Ishikawa (cell line): ENCODE data around the gene ASZ1.

Experiments used
- CEBPB ChIP-seq: IDR thresholded peaks from 2 replicates; pipeline ENCODE4 v1.6.1; 2012
- EGR1 ChIP-seq: IDR thresholded peaks from 2 replicates; pipeline ENCODE4 v1.6.1; 2012
- EP300 ChIP-seq: IDR thresholded peaks from 2 replicates; pipeline ENCODE4 v1.6.1; 2012; ENCODE audit warnings: borderline replicate concordance
- FOXM1 ChIP-seq: IDR thresholded peaks from 2 replicates; pipeline ENCODE4 v1.6.1; 2012; ENCODE audit warnings: low read depth, borderline replicate concordance
- MAX ChIP-seq: IDR thresholded peaks from 2 replicates; pipeline ENCODE4 v1.6.1; 2012
- RAD21 ChIP-seq: IDR thresholded peaks from 2 replicates; pipeline ENCODE4 v1.6.1; 2012; ENCODE audit warnings: low read depth
- TAF1 ChIP-seq: IDR thresholded peaks from 2 replicates; pipeline ENCODE4 v1.6.1; 2012; ENCODE audit warnings: low read depth, mild to moderate bottlenecking
- TEAD4 ChIP-seq: IDR thresholded peaks from 2 replicates; pipeline ENCODE4 v1.6.1; 2012
- YY1 ChIP-seq: IDR thresholded peaks from 2 replicates; pipeline ENCODE4 v1.6.1; 2012; ENCODE audit warnings: low read depth
- ZBTB7A ChIP-seq: IDR thresholded peaks from 2 replicates; pipeline ENCODE4 v1.6.1; 2012; ENCODE audit warnings: low read depth
- TF ChIP-seq, protein P1 (sequence below): IDR thresholded peaks from 2 replicates; pipeline ENCODE4 v1.6.1; 2012; ENCODE audit warnings: low read depth, mild to moderate bottlenecking
- TF ChIP-seq, protein P2 (sequence below): IDR thresholded peaks from 2 replicates; pipeline ENCODE4 v1.6.1; 2012

DNA sequence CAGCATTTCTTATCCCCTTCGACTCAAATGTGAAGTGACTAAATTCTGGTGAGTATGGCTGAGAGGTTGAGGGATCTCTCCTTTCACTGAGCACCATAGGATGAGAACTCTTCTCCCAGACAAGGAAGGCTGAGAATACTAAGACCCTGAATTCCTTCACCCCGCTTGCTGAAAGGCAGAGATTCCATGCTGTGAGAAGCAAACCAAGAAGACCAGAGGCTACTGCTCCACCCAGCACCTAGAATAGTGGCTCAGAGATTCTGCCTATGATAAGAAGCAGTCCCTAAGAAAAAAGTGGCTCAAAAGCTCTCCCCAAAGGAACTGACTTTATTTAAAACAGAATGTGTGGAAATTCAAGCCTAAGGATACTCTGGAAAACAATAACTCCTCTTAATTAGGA, 77.7 kb downstream of the ASZ1 start:
- TF ChIP-seq EGR1 (no peak), TEAD4 (no peak), EP300 (no peak), RAD21 (no peak), ZBTB7A (no peak), YY1 (no peak), MAX (no peak), CEBPB (no peak), TAF1 (no peak), FOXM1 (no peak)
- TF ChIP-seq, protein P1, sequence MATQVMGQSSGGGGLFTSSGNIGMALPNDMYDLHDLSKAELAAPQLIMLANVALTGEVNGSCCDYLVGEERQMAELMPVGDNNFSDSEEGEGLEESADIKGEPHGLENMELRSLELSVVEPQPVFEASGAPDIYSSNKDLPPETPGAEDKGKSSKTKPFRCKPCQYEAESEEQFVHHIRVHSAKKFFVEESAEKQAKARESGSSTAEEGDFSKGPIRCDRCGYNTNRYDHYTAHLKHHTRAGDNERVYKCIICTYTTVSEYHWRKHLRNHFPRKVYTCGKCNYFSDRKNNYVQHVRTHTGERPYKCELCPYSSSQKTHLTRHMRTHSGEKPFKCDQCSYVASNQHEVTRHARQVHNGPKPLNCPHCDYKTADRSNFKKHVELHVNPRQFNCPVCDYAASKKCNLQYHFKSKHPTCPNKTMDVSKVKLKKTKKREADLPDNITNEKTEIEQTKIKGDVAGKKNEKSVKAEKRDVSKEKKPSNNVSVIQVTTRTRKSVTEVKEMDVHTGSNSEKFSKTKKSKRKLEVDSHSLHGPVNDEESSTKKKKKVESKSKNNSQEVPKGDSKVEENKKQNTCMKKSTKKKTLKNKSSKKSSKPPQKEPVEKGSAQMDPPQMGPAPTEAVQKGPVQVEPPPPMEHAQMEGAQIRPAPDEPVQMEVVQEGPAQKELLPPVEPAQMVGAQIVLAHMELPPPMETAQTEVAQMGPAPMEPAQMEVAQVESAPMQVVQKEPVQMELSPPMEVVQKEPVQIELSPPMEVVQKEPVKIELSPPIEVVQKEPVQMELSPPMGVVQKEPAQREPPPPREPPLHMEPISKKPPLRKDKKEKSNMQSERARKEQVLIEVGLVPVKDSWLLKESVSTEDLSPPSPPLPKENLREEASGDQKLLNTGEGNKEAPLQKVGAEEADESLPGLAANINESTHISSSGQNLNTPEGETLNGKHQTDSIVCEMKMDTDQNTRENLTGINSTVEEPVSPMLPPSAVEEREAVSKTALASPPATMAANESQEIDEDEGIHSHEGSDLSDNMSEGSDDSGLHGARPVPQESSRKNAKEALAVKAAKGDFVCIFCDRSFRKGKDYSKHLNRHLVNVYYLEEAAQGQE = no peak
- TF ChIP-seq, protein P2, sequence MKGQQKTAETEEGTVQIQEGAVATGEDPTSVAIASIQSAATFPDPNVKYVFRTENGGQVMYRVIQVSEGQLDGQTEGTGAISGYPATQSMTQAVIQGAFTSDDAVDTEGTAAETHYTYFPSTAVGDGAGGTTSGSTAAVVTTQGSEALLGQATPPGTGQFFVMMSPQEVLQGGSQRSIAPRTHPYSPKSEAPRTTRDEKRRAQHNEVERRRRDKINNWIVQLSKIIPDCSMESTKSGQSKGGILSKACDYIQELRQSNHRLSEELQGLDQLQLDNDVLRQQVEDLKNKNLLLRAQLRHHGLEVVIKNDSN = no peak
